ENCODE data around the gene IMPDH1. TPM values are rescaled to one million over a fixed set of nuclear protein-coding genes. Genes with fewer than 3 reads are reported as not detected.

Gene IMPDH1
- total and polyA plus RNA-seq, 2 donors (not counting 1 experiment from before 2014, with no cell fraction given), result 54.9 to 90.6 TPM

DNA sequence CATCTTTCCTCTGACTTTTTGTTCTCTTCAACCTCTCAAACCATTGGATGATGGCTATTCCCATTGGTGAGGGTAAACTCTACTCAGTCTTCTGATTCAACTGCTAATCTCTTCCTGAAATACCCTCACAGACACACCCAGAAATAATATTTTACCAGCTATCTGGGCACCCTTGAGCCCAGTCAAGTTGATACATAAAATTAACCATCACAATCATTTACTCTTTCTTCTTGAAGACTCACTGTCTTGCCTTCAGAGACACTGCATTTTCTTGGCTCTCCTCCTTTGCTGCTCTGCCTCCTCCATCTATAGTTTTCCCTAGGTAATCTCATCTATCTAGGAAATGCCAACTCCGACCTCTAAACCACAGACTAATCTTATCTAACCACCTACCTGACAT, 35.7 kb downstream of the IMPDH1 start:
- Histone ChIP-seq H3K9me3 (ENCODE audit: control extremely low read depth in 1 of 3, control insufficient read depth in 2 of 3, insufficient read depth in 1 of 3, low read length in 2 of 3) (no peaks in the 10 kb centered on the region), H3K79me2 (ENCODE audit: control insufficient read depth, insufficient read depth, low read length) (no peaks in the 10 kb centered on the region), H3K9ac (ENCODE audit: low read length) (no peak overlapping the region), H3K27ac (ENCODE audit: low read length in 2 of 2) (no peak overlapping the region), H3K4me2 (replicated peaks; ENCODE audit: low read depth, low read length, poor library complexity, severe bottlenecking) (no peak overlapping the region), H2AFZ (ENCODE audit: insufficient read depth, low read depth, low read length, poor library complexity, severe bottlenecking) (no peak overlapping the region), H3K4me3 (ENCODE audit: control extremely low read depth in 1 of 5, extremely low read depth in 1 of 5, insufficient read depth in 1 of 5, low read depth in 2 of 5, low read length in 4 of 5) (no peak overlapping the region), H3K27me3 (replicated peaks in 1 of 4; ENCODE audit: control extremely low read depth in 1 of 4, control insufficient read depth in 3 of 4, insufficient read depth in 4 of 4, low read length in 3 of 4) (peaks cover 0 to 2% (median 0%) of the 10 kb centered on the region in 4 experiments), H4K20me1 (ENCODE audit: control insufficient read depth, insufficient read depth, low read length, poor library complexity, severe bottlenecking) (no peaks in the 10 kb centered on the region), H3K36me3 (replicated peaks in 1 of 2; ENCODE audit: control extremely low read depth in 1 of 2, control insufficient read depth in 1 of 2, extremely low read depth in 1 of 2, insufficient read depth in 2 of 2, low read length in 1 of 2) (no peaks in the 10 kb centered on the region), H3K4me1 (ENCODE audit: control insufficient read depth in 2 of 2, insufficient read depth in 2 of 2, low read length in 2 of 2) (no peaks in the 10 kb centered on the region)
- no peak for DNase-seq
- 67% methylated on average over 1 of the region's 1 CpG for WGBS (ENCODE audit: insufficient coverage)
- intact Hi-C loops (cut with micrococcal nuclease), result no loop called here
- TF ChIP-seq, protein P1, sequence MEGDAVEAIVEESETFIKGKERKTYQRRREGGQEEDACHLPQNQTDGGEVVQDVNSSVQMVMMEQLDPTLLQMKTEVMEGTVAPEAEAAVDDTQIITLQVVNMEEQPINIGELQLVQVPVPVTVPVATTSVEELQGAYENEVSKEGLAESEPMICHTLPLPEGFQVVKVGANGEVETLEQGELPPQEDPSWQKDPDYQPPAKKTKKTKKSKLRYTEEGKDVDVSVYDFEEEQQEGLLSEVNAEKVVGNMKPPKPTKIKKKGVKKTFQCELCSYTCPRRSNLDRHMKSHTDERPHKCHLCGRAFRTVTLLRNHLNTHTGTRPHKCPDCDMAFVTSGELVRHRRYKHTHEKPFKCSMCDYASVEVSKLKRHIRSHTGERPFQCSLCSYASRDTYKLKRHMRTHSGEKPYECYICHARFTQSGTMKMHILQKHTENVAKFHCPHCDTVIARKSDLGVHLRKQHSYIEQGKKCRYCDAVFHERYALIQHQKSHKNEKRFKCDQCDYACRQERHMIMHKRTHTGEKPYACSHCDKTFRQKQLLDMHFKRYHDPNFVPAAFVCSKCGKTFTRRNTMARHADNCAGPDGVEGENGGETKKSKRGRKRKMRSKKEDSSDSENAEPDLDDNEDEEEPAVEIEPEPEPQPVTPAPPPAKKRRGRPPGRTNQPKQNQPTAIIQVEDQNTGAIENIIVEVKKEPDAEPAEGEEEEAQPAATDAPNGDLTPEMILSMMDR (IDR thresholded peaks at IDR 0.05), result no peak
- TF ChIP-seq EZH2 (IDR thresholded peaks at IDR 0.05; ENCODE audit: borderline replicate concordance, insufficient read depth, low read depth, low read length, poor library complexity, severe bottlenecking), result no peak
- ATAC-seq (ENCODE audit: low read depth), result no peak
- peaks cover 22% of the 10 kb centered on the region for H3K27me3 Mint-ChIP-seq
- H3K4me1 Mint-ChIP-seq, result no peaks in the 10 kb centered on the region
- CTCF ChIA-PET, result interaction anchor here (0.6 to 1.5 kb wide), 3 partner anchors 12 to 1161 kb away, joined by 3 to 5 read pairs (median 3); no protein-coding TSS in a partner anchor
- POLR2A ChIA-PET, result no interaction called here
- no peak overlapping the region for H3K27ac Mint-ChIP-seq
- no peak overlapping the region for H3K4me3 Mint-ChIP-seq
- no peaks in the 10 kb centered on the region for H3K9me3 Mint-ChIP-seq (ENCODE audit: insufficient read depth)

DNA sequence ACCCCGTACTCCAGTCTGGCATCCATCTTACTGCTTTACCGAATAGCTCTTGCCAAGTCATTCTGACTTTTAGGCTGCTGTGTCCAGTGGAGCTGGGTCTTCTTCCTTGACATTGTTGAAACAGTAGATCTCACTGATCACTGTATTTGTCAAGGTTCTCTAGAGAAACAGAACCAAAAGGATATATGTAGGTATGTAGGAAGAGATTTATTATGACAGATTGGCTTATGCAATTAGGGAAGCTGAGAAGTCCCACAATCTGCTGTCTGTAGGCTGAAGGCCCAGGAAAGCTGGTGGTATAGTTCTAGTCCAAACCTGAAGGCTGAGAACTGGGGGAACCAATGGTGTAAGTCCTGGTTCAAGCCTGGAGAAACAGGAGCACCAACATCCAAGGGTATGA, 36.2 kb downstream of the IMPDH1 start:
- Mint-ChIP-seq H3K4me3 (no peak overlapping the region), H3K27me3 (peaks cover 22% of the 10 kb centered on the region)
- H2AFZ ChIP-seq (ENCODE audit: insufficient read depth, low read depth, low read length, poor library complexity, severe bottlenecking), result no peak overlapping the region

More for the DNA sequence above, 36.2 kb downstream of the IMPDH1 start:
- 92% methylated on average over 2 of the region's 2 CpGs for WGBS (ENCODE audit: insufficient coverage)
- H3K4me2 ChIP-seq (replicated peaks; ENCODE audit: low read depth, low read length, poor library complexity, severe bottlenecking), result no peak overlapping the region
- Mint-ChIP-seq H3K9me3 (ENCODE audit: insufficient read depth) (no peaks in the 10 kb centered on the region), H3K27ac (no peak overlapping the region), H3K4me1 (no peaks in the 10 kb centered on the region)
- no peaks in the 10 kb centered on the region for H4K20me1 ChIP-seq (ENCODE audit: control insufficient read depth, insufficient read depth, low read length, poor library complexity, severe bottlenecking)
- no peaks in the 10 kb centered on the region for H3K79me2 ChIP-seq (ENCODE audit: control insufficient read depth, insufficient read depth, low read length)
- H3K4me3 ChIP-seq (ENCODE audit: control extremely low read depth in 1 of 5, extremely low read depth in 1 of 5, insufficient read depth in 1 of 5, low read depth in 2 of 5, low read length in 4 of 5), result no peak overlapping the region
- no peaks in the 10 kb centered on the region for H3K4me1 ChIP-seq (ENCODE audit: control insufficient read depth in 2 of 2, insufficient read depth in 2 of 2, low read length in 2 of 2)
- intact Hi-C loops (cut with micrococcal nuclease), result no loop called here
- peaks cover 0 to 2% (median 0%) of the 10 kb centered on the region in 4 experiments for H3K27me3 ChIP-seq (replicated peaks in 1 of 4; ENCODE audit: control extremely low read depth in 1 of 4, control insufficient read depth in 3 of 4, insufficient read depth in 4 of 4, low read length in 3 of 4)
- DNase-seq (no peak), ATAC-seq (ENCODE audit: low read depth) (no peak)
- TF ChIP-seq, protein P1 (IDR thresholded peaks at IDR 0.05), result no peak
- TF ChIP-seq EZH2 (IDR thresholded peaks at IDR 0.05; ENCODE audit: borderline replicate concordance, insufficient read depth, low read depth, low read length, poor library complexity, severe bottlenecking), result no peak
- H3K36me3 ChIP-seq (replicated peaks in 1 of 2; ENCODE audit: control extremely low read depth in 1 of 2, control insufficient read depth in 1 of 2, extremely low read depth in 1 of 2, insufficient read depth in 2 of 2, low read length in 1 of 2), result no peaks in the 10 kb centered on the region
- H3K9ac ChIP-seq (ENCODE audit: low read length), result no peak overlapping the region
- no peak overlapping the region for H3K27ac ChIP-seq (ENCODE audit: low read length in 2 of 2)
- POLR2A ChIA-PET, result no interaction called here
- CTCF ChIA-PET, result interaction anchor here (0.6 to 1.5 kb wide), 3 partner anchors 12 to 1162 kb away, joined by 3 to 5 read pairs (median 3); no protein-coding TSS in a partner anchor
- no peaks in the 10 kb centered on the region for H3K9me3 ChIP-seq (ENCODE audit: control extremely low read depth in 1 of 3, control insufficient read depth in 2 of 3, insufficient read depth in 1 of 3, low read length in 2 of 3)

Measured in B cell (primary cell).